Cerebellar nuclear complex (tissue), 1 donor: ENCODE measurements around the gene AGAP1.

Source experiments
- DNase-seq, 2 experiments: peaks; one replicate each; lab custom pipeline; 2025; lab: John Stamatoyannopoulos, UW

AGAP1 gene

DNA sequence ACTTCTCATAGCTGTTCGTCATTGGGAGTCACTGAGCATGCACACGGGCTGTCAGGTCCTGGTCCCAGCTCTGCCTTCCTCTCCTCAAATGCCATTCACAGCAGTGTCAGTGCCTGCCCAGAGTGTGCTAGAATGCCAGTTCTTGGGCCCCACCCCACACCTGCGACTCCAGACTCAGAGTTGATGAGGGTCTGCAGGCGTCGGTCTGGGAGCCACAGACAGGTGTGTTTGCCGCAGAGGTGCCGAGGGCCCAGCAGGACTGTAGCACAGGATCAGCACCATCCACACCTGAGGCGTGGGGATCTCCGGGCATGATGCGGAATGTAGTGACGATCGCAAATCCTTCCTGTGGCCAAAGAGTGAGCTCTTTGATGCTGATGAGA, 56.5 kb downstream of the AGAP1 start:
- no peak for DNase-seq

DNA sequence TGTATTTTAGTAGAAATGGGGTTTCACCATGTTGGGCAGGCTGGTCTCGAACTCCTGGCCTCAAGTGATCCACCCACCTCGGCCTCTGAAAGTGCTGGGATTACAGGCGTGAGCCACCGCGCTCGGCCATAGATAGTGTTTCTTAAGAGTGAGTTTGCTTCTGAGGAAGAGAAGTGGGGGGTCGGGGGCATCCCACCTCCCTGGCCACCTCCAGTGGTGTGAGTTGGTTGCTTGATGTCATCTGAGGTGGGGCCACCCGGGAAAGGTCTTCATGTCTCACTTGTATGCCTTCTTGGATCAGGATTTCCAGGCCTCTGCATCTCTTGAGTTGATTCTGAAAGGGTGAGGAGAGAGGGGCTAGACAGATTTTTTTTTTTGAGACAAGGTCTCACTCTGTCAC, 57.1 kb downstream of the AGAP1 start:
- no peak for DNase-seq

DNA sequence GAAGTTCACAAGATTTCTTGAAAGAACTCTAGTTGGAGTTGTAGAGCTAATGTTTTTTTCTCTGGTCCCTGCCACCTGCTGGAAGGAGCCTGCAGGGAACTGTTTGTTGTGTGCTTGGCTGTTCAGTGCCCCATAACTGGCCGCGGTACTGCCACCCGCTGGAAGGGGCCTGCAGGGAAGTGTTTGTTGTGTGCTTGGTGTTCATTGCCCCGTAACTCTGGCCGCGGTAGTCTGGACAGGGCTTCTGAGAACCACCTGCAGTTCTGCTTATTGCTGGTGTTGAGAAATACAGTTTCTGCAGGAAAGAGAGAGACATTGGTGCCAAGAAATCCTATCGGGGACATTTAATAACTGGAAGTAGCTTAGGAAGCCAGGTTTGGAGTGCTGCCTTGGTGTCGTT, 58.1 kb downstream of the AGAP1 start:
- peak in 1 of 2 experiments; percentile 8 for DNase-seq

DNA sequence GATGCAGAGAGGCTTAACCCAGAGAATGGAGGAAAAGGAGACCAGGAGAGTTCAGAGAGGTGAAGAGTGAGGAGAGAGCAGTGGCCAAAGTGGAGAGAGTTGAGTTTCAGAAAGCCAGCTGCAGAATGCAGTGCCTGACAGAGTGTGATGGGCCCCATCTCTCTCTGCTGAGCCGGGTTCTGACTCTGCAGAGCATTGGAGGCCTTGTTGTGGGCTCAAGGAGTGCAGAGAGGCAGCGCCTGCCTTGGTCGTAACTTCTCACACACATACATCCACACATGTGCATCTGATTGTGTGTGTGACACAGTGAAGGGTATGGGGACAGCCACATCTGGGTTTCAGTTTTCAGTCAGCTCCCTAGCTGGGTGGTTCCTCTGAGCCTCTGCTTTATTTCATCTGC, 58.8 kb downstream of the AGAP1 start:
- no peak for DNase-seq

DNA sequence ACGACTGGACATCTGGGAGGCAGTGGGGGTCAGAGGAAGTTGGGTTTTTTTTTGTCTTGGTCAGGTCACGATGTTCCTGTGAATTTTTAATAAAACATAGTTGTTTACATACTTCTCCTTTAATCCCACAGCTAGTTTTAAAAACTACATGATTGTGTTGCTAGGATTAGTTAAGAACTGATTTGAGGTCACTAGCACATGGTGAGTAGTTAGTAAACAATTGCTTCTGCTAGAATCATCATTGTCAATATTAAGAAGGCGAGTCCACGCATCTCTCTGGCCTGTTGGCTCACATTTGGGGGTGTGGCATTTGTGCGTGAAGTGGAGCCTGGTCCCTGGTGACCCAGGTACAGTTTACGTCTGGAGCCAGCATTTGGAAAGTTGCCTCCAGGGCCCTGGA, 59.4 kb downstream of the AGAP1 start:
- no peak for DNase-seq

DNA sequence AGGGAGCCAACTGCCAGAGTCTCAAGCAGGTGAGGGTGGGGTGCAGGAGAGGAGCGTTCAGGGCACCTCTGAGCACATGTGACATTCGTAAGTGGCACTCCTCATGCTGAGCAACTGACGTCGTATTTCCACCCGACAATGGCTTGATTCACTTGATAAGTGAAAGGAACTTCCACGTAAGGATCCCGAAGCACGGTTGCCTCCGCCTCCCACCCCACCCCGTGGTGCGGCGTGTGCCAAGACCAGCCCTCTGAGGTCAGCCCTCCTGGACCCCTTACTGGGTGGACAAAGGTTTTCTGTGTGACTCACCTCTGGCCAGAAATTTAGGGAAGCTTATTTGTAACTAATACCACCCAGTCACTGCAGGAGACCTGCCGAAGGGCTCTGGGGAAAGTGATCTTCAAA, 59.9 kb downstream of the AGAP1 start:
- DNase-seq, result no peak

DNA sequence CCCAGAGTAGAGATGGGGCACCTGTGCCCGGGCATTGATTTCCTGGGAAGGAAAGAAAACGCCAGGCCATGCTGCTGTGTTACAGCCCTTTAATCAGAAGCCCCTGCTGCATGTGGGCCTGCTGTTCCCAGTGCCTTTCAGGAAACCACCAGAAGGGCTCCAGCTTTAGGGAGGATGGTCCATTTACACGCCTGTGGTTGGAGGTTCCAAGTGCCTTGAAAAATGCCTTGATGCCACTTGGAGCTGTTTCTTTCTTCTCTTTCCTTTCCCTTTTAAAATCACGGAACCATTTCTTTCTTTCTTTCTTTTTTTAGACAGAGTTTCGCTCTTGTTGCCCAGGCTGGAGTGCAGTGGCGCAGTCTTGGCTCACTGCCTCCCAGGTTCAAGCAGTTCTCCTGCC, 60.5 kb downstream of the AGAP1 start:
- DNase-seq, result no peak

DNA sequence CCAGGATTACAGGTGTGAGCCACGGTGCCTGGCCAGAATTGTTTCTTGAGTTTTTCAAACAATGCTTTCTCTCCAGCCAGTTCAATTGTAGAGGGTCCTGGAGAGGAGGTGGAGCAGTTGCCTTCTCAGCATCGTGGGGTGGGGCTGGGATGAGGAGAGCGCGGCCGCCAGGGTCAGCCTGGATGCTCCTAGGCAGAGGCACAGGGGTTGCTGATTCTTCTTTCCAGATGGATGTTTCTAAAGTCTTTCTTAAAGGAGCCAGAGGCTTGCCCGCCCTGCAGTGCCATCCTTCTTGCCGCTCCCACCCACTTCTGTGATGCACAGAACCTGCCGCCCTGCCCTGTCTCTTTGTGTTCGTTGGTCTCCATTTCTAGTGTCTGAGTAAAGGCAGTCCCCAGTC, 61.1 kb downstream of the AGAP1 start:
- no peak for DNase-seq

DNA sequence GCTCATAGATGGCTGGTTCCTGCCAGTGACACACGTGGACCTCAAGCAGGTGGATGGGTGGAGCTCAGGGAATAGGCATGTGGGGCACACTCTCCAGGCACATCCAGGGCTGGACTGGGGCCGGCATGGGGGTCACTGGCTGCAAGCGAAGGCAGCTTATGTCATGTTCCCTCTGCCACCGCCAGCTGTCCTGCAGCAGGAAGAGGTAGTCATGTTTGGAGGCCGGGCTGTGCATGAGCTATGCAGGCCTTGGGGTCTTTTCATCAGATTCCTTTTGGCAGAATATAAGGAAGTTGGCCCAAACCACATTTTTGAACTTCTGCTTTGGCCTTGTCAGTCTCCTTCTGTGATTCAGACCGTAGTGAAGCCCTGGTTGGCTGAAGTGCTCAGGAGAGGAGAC, 61.5 kb downstream of the AGAP1 start:
- DNase-seq, result no peak

DNA sequence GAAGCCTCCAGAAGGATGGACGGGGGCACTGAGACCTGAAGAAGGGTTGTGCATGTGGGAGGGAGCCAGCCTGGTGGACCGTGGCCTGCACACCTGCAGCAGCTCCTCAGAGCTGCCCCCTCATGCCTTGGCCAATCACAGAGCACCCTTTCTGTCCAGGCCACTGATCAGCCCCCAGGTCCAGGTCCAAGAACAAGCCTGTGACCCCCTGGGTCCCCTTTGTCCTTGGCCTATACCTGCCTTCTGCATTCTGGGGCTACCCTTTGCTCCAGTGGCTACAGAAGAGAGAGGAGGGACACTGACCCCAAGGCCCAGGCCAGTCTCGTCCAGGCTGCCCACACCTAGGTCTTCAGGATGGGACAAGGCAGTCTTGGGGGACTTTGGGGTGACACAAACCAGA, 62.2 kb downstream of the AGAP1 start:
- no peak for DNase-seq

DNA sequence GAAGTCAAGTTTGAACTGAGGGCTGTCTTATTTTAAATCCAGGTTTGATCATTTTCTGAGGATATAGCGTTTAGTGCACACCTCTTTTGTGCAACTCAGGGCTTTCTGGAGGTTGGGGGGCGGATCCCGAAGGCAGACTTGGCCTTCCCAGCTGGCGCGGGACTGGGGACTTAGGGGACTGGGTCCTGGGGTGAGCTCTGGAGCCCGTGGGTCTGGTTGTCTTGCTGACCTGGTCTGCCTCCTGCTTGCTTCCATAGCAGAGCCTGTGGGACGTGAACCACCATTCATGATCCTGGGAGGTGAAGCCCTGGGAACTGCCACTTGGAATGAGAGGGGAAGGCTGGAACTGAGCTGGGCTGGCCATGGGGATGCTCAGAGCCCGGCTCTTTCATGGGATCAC, 63.1 kb downstream of the AGAP1 start:
- DNase-seq, result no peak

DNA sequence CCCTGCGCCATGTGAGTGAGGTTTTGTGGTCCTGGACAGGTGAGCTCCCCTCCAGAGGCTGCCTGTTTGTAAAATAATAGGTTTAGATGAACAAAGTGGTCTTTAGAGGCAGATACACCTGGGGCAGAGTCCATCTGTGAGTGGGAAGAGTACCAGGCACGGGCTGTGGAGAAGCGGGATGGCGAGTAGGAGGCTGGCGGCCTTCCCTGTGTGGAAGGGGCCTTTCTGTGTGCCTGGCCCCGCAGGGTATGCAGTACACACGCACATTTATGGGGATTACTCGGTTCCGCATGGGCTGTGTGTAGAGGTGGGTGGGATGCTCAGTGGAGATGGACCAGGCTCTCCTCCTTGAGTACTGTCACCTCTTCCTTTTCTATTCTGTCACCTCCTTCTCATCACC, 64.1 kb downstream of the AGAP1 start:
- DNase-seq, result no peak

DNA sequence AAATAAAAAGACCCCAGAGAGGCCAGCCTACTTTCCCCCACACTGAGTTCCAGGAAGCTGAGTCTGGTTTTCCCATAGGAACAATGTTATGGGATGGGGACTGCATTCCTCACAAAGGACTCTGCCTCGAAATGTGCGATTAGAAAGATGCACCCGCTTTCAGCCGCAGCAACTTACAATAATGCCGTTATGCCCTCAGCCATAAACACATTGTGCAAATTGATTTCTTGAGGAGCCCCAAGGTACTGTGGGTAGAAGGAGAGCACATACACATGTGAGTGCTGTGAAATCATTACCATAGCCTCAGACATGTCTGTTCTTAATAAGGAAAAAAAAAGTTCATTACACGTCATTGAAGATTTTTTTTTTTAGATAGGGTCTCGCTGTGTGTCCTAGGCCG, 64.7 kb downstream of the AGAP1 start:
- no peak for DNase-seq

DNA sequence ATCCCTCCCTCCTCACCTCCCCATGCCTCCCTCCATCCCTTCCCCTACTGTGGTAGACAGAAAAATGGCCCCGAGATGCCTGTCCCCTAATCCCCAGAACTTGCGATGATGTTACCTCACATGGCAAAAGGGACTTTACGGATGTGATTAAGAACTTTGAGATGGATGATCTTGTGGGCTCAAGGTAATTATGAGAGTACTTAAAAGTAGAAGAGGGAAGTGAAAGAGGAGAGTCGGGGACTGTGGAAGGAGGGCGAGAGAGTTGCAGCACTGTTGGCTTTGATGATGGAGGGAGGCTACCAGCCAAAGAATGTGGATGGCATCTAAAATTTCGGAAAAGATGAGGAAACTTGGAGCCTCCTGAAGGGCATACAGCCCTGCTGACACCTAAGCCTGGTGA, 66.5 kb downstream of the AGAP1 start:
- DNase-seq, result no peak

DNA sequence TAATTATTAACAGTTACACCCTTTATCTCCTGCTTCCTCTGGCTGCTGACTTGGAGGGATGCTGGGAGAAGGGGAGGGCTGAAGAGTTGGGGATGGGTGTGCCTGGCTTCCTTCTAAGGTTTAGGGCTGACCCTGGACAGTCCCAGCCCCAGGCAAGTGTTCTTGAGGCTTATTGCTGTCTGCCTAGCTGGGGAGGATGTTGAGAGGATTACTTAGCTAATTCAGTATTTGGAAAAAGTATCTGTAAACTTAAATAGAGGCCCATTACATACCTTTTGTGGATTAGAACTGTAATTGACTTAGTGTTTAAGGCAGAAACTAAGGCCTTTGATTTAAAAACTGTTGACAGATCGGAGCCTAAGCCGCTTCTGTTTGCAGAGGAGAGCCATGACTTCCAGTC, 67.6 kb downstream of the AGAP1 start:
- DNase-seq, result no peak

DNA sequence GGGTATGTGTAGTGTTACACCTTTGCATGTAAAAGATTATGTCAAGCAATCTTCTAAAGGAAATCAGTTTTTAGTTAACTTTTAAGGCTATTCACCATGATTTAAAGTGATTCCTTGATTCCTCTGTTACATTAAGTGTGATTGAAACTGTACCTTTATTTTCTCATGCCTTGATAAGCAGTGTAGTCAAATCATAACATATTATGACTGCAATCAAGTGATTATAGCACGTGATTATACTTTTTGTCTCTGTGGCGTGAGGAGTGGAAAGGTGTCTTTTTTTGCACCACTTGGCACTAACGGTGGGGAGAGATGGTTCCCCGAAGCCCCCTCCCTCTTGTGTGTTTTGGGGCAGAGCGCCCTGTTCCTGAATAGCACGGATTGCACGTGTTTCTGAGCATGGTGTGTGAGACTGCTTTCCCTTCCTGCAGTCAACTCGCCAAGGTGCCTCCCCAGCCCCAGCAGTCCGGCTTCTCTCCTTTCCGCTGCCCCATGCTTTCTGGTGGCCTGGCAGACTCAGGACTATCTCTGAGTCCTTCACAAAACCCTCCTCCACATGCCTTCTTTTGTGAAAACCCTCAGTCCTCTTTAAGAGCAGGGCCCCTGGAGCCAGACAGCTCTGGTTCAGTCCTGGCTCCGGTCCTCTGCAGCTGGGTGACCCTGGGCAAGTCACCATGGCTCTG, 68.4 kb downstream of the AGAP1 start:
- DNase-seq, result no peak

DNA sequence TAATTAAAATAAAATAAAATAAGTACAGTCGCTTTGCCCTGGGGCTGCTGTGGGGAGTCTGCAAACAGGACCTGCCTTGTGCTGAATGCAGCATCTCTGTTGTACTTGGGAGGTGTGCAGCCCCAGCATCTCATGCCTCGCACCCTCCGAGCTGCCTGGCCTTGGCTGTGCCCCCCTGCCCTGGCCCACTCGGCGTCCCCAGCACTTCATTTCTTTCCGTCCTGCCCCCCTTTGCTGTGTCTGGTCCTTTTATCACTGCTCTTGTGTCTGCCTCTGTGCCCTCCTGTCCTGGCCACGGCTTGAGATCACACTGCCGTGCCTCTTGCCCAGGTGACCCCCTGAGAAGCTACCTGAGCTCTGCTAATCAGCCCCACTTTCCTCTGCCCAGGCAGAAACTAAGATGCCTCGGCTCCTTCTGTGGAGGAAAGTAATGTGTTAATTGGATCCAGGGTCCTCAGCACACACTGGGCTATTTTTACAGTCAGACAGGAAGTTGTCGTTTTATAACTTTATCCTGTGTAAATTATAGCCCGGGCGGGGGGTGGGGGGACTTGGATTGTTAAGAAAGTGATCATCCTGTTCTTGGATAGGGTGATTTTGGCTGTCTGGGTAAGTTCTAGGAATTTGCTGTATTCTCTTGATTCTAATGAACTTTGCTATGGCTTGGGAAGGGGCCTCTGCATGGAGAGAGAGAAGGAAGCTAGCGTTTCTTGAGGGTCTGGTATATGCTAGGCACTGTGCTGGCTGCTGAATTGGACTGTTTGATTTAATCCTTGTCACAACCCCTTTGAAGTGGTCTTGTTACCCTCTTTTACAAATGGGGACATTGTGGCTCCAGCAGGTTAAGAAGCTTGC, 69.4 kb downstream of the AGAP1 start:
- no peak for DNase-seq

DNA sequence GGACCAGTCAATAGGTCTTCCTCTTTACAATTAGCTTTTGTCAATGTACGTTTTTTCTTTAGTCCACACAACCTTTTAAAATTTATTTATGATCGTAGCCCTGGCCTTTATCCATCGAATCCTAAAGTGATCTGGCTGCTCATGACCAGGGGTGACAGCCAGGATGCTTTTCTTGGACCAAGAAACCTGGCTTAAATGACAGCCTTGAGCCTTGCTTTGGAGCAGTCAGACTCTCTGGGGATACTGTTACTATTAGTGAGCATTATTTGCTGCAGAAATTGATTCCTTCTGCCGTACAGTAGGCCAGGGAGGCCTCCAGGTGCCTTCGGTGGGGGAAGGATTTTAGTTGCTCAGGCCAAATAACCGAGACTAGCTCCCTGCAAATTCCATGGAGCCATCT, 70.2 kb downstream of the AGAP1 start:
- DNase-seq, result no peak

DNA sequence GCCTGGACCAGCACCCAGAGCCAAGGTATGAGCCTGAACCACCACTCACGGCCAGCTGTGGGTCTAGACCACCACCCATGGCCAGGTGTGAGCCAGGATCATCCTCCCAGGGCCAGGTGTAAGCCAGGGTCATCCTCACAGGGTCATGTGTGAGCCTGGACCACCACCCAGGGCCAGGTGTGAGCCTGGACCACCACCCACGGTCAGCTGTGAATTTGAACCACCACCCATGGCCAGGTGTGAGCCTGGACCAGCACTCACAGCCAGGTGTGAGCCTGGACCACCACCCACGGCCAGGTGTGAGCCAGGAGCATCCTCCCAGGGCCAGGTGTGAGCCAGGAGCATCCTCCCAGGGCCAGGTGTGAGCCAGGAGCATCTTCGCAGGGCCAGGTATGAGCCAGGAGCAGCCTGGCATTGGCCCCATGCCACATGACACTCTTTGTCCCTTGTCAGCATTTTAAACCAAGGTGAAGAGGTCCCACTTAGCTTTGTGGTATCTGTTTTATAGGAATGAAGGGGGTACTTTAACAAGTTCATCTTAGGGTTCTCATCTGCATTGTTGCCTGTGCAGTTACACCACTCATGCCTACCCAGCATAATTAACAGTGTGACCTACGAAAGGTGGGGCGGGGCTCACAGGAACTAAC, 71.2 kb downstream of the AGAP1 start:
- no peak for DNase-seq

DNA sequence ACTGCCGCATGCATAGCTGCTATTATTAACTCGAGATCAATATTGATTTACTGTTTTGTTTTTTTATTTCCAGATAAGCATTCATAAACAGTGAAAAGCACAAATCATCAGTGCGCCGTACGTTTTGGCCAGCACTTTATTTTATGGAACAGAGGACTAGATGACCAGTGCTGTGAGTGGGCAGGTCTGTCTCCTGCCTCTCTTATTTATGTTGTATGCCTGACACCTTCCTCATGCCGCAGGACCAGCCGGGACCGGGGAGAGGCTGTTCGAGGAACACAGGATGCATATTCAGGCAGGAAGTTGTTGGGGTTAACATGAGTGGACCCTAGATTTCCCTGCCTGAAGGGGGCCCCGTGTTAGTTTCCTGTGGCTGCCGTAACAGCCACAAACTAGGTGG, 72.6 kb downstream of the AGAP1 start:
- no peak for DNase-seq

DNA sequence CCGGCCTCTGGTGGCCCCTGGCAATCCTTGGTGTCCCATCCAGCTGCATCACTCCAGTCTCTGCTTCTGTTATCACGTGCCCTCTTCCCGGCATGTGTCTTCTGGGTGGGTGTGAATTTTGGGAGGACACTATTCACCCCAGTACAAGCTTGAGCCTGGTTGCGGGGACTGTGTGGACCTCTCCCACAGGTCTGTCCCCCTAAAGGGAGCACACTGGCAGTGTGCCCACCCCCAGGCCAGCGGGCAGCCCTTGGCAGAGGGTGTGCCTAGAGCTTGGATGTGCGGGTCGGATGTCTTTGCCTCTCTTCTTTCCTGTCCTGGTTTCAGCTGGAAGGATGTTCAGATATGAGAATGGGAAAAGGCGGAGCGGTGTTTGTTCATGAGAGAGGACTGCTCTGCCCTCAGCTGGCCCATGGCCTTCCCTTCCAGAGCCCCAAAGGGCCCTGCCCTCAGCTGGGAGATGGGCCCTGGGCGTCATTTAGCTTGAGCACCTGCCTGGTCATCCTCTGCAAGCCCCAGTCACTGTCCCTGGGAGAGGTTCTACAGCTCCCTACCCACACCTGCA, 73.2 kb downstream of the AGAP1 start:
- no peak for DNase-seq

DNA sequence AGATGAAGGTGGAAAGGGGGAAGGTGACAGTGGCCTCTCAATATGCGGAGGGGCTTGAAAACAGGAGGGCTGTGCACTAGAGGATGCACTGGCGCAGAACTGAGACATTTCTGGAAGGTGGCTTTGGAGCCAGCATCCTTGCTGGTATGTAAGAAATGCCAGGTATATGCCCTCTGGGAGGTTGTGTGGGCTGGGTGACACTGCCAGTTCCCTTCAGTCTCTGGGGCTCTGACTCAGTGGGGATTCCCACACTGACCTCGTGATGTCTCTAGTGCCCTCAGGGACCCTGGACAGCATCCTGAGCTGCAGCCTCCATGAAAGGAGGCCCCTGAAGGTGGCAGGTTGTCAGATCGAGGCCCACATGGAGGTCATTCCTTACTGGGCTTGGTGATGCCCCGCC, 74.0 kb downstream of the AGAP1 start:
- no peak for DNase-seq

DNA sequence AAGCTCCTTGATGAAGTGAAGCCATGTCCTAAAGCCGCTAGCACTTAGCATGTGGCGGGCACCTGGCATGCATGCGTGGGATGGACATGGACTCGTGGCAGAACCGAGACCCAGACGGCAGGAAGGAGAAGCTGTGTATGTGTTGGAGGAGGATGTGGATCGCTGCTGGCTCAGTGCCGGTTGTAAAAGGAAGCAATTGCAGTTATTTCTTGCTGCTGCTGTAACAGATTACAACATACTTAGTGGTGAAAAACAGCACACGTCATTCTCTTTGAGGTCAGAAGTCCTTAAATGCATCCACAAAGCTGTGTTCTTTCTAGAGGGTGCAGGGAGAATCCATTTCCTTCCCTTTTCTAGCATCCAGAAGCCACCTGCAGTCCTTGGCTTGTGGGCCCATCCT, 74.6 kb downstream of the AGAP1 start:
- DNase-seq, result no peak
